ENCODE measurements around the gene ERN1.
"Not testable (repeated sequence)": the region's sequence is repeated elsewhere in the genome, so short reads cannot be mapped to it uniquely, and the experiment has no call there.

The ERN1 gene

GRCh38 chr17:64129765-64130558, at the start of gene ERN1:
Gene ERN1 (minus strand): TSS chr17:64130144. CDS start chr17:64130029, 115 bp downstream.
- no peak for DNase-seq (ENCODE audit: low read depth)

- not testable (repeated sequence) for DNase-seq (ENCODE audit: low read depth)
Observed at GRCh38 chr17:64179024-64179423, 49.1 kb upstream of the ERN1 start.

GRCh38 chr17:64178011-64178825, 48.3 kb upstream of the ERN1 start:
- no peak for DNase-seq (ENCODE audit: low read depth)

GRCh38 chr17:64177311-64178010, 47.5 kb upstream of the ERN1 start:
- no peak for DNase-seq (ENCODE audit: low read depth)

- DNase-seq (ENCODE audit: low read depth) = no peak
Observed at GRCh38 chr17:64176556-64176955, 46.6 kb upstream of the ERN1 start.

- peak; percentile 26 for DNase-seq (ENCODE audit: low read depth)
Observed at GRCh38 chr17:64174686-64175456, 44.9 kb upstream of the ERN1 start.

GRCh38 chr17:64173646-64174045, 43.7 kb upstream of the ERN1 start:
- no peak for DNase-seq (ENCODE audit: low read depth)

GRCh38 chr17:64172510-64172909, 42.6 kb upstream of the ERN1 start:
- no peak for DNase-seq (ENCODE audit: low read depth)

GRCh38 chr17:64171041-64171440, 41.1 kb upstream of the ERN1 start:
- peak; percentile 52 for DNase-seq (ENCODE audit: low read depth)

GRCh38 chr17:64170286-64170685, 40.3 kb upstream of the ERN1 start:
- no peak for DNase-seq (ENCODE audit: low read depth)

- not testable (repeated sequence) for DNase-seq (ENCODE audit: low read depth)
Observed at GRCh38 chr17:64167666-64168065, 37.7 kb upstream of the ERN1 start.

GRCh38 chr17:64166876-64167275, 36.9 kb upstream of the ERN1 start:
- no peak for DNase-seq (ENCODE audit: low read depth)

- DNase-seq (ENCODE audit: low read depth) = no peak
Observed at GRCh38 chr17:64165347-64165746, 35.4 kb upstream of the ERN1 start.

GRCh38 chr17:64164596-64165285, 34.8 kb upstream of the ERN1 start:
- no peak for DNase-seq (ENCODE audit: low read depth)

- no peak for DNase-seq (ENCODE audit: low read depth)
Observed at GRCh38 chr17:64163468-64163867, 33.5 kb upstream of the ERN1 start.

- no peak for DNase-seq (ENCODE audit: low read depth)
Observed at GRCh38 chr17:64162554-64162953, 32.6 kb upstream of the ERN1 start.

- DNase-seq (ENCODE audit: low read depth) = no peak
Observed at GRCh38 chr17:64161380-64162176, 31.6 kb upstream of the ERN1 start.

GRCh38 chr17:64160378-64160777, 30.4 kb upstream of the ERN1 start:
- DNase-seq (ENCODE audit: low read depth) = peak; percentile 65

- DNase-seq (ENCODE audit: low read depth) = no peak
Observed at GRCh38 chr17:64158831-64159590, 29.1 kb upstream of the ERN1 start.

GRCh38 chr17:64158406-64158805, 28.5 kb upstream of the ERN1 start:
- no peak for DNase-seq (ENCODE audit: low read depth)

Measured in HS-5 (cell line).